CD4-positive, alpha-beta T cell (primary cell): ENCODE data around the gene VWA3B. TPM values are rescaled to one million over a fixed set of nuclear protein-coding genes. Genes with fewer than 3 reads are reported as not detected.

Experiments used
- ATAC-seq: fragments of 200-7000 bp; cut with Tn5 transposase; one replicate; pipeline ENCODE4 v1.10.0; 2022; ENCODE audit warnings: mild to moderate bottlenecking; ENCODE audit not compliant: poor library complexity
- CTCF ChIA-PET: fragments of 350-600 bp; sonication (Branson Sonifier 250); formaldehyde crosslinking; loops from one replicate; lab custom pipeline; 2021; ENCODE audit warnings: antibody characterized with exemption, inconsistent platforms; lab: Charles Lee
- POLR2A ChIA-PET: fragments of 350-600 bp; sonication (Branson Sonifier 250); formaldehyde crosslinking; loops from one replicate; lab custom pipeline; 2021; ENCODE audit warnings: antibody characterized with exemption, inconsistent platforms; lab: Charles Lee
- DNase-seq, 14 experiments: peaks; one replicate each; pipeline ENCODE4 v3.0.0-alpha.2; 2013 to 2020; ENCODE audit warnings: mixed read lengths in 2 of 14
- H3K27ac ChIP-seq, 2 donors: one replicate each; pipeline versions ENCODE4 v1.5.1 to v1.7.0; 2013; ENCODE audit warnings: low read length in 2 of 2, low read depth in 1 of 2, mild to moderate bottlenecking in 1 of 2
- H3K27me3 ChIP-seq, 2 experiments: 1 replicate in 1 of 2; 2 replicates in 1 of 2; pipeline versions ENCODE4 v1.6.1 to v1.7.0; 2013; ENCODE audit warnings: low read length in 2 of 2, control low read depth in 1 of 2, mild to moderate bottlenecking in 1 of 2, moderate library complexity in 1 of 2; ENCODE audit not compliant: insufficient read depth in 2 of 2, control insufficient read depth in 1 of 2
- H3K36me3 ChIP-seq: one replicate; pipeline ENCODE4 v1.6.1; 2013; ENCODE audit warnings: low read length, control low read depth; ENCODE audit not compliant: insufficient read depth
- H3K4me1 ChIP-seq: one replicate; pipeline ENCODE4 v1.6.1; 2013; ENCODE audit warnings: low read length, control low read depth; ENCODE audit not compliant: insufficient read depth
- H3K4me3 ChIP-seq: one replicate; pipeline ENCODE4 v1.5.1; 2013; ENCODE audit warnings: mild to moderate bottlenecking, low read length, moderate library complexity
- H3K9me3 ChIP-seq, 2 experiments: 1 replicate in 1 of 2; 2 replicates in 1 of 2; pipeline versions ENCODE4 v1.6.1 to v1.7.0; 2013; ENCODE audit warnings: low read length in 2 of 2, mild to moderate bottlenecking in 2 of 2, control low read depth in 1 of 2, moderate library complexity in 1 of 2; ENCODE audit not compliant: control insufficient read depth in 1 of 2, insufficient read depth in 1 of 2
- H3K27ac Mint-ChIP-seq: one replicate; pipeline ENCODE4 v1.8.0; 2020; ENCODE audit warnings: mixed read lengths
- H3K27me3 Mint-ChIP-seq: one replicate; pipeline ENCODE4 v1.8.0; 2021; ENCODE audit warnings: mixed read lengths
- H3K36me3 Mint-ChIP-seq: one replicate; pipeline ENCODE4 v1.8.0; 2021; ENCODE audit warnings: low read depth, mixed read lengths
- H3K4me1 Mint-ChIP-seq: one replicate; pipeline ENCODE4 v1.8.0; 2021; ENCODE audit warnings: low read depth, mixed read lengths
- H3K4me3 Mint-ChIP-seq: one replicate; pipeline ENCODE4 v1.8.0; 2020; ENCODE audit warnings: mild to moderate bottlenecking, mixed read lengths
- H3K9me3 Mint-ChIP-seq: one replicate; pipeline ENCODE4 v1.8.0; 2020; ENCODE audit warnings: mixed read lengths
- intact Hi-C, 2 experiments: fragments of 100-400 bp; cut with DNase I in 1 of 2; cut with micrococcal nuclease in 1 of 2; formaldehyde crosslinking; loops; one replicate each; pipeline versions ENCODE4 v1.15.1 to v1.9.0; 2023 to 2025; cut with DNase I, micrococcal nuclease
- total RNA-seq, 174 experiments: library from RNA in 2 of 174; stranded (reverse) in 2 of 174; gene quantifications; one replicate each; pipeline ENCODE4 v1.2.3 and lab custom pipeline; 2021 to 2026
- TF ChIP-seq, protein P1 (sequence below): fragments of 200-600 bp; IDR thresholded peaks from one replicate; pipeline ENCODE4 v1.8.0; 2022; ENCODE audit warnings: antibody characterized with exemption, mild to moderate bottlenecking

VWA3B gene
- total RNA-seq, 2 experiments from 2014 or later: not detected

GRCh38 chr2:98253461-98254070 is 166.6 kb downstream of the VWA3B start:
- no peak overlapping the region for H3K27ac ChIP-seq
- ChIA-PET POLR2A (no interaction called here), CTCF (no interaction called here)
- ATAC-seq: no peak
- H3K27ac Mint-ChIP-seq: no peak overlapping the region
- H3K9me3 ChIP-seq: no peaks in the 10 kb centered on the region
- no peaks in the 10 kb centered on the region for H3K36me3 ChIP-seq
- peaks cover 4 to 6% of the 10 kb centered on the region in 2 experiments for H3K27me3 ChIP-seq
- H3K36me3 Mint-ChIP-seq: no peaks in the 10 kb centered on the region
- no peaks in the 10 kb centered on the region for H3K4me1 Mint-ChIP-seq
- no peak overlapping the region for H3K4me3 ChIP-seq
- no peak overlapping the region for H3K4me3 Mint-ChIP-seq
- peaks cover 2% of the 10 kb centered on the region for H3K9me3 Mint-ChIP-seq
- H3K27me3 Mint-ChIP-seq: peaks cover 42% of the 10 kb centered on the region
- H3K4me1 ChIP-seq: no peaks in the 10 kb centered on the region
- no peak for DNase-seq
- TF ChIP-seq, protein P1, sequence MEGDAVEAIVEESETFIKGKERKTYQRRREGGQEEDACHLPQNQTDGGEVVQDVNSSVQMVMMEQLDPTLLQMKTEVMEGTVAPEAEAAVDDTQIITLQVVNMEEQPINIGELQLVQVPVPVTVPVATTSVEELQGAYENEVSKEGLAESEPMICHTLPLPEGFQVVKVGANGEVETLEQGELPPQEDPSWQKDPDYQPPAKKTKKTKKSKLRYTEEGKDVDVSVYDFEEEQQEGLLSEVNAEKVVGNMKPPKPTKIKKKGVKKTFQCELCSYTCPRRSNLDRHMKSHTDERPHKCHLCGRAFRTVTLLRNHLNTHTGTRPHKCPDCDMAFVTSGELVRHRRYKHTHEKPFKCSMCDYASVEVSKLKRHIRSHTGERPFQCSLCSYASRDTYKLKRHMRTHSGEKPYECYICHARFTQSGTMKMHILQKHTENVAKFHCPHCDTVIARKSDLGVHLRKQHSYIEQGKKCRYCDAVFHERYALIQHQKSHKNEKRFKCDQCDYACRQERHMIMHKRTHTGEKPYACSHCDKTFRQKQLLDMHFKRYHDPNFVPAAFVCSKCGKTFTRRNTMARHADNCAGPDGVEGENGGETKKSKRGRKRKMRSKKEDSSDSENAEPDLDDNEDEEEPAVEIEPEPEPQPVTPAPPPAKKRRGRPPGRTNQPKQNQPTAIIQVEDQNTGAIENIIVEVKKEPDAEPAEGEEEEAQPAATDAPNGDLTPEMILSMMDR: no peak
- intact Hi-C loops: no loop called here

DNA sequence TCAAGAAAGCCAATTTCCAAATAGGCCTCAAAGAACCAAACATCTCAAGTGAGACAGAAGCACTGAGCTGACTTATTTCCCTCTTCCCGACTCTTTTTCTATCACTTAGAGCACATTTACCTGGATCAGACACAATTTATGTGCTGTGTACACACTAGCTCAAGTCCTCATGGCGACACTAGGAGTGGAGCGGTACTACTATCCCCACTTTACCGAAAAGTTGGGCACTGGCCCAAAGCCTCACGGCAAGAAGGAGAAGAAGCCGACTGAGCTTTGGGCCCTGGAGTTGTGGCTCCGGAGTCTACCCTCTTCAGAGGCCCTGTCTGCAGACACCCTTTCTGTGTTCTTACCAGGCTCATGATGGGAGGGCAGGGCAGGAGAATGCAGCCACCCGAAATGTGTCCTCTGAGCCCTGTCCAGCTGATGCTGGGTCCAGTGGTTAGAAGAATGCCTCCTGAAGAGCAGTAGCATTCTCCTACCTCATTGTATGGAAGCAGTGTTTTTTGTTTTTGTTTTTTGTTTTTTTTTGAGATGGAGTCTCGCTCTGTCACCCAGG is 167.6 kb downstream of the VWA3B start:
- ATAC-seq: no peak
- Histone ChIP-seq H3K4me3 (no peak overlapping the region), H3K27me3 (peaks cover 4 to 6% of the 10 kb centered on the region in 2 experiments), H3K36me3 (no peaks in the 10 kb centered on the region), H3K4me1 (no peaks in the 10 kb centered on the region), H3K27ac (no peak overlapping the region), H3K9me3 (no peaks in the 10 kb centered on the region)
- no peak overlapping the region for H3K27ac Mint-ChIP-seq
- no peaks in the 10 kb centered on the region for H3K9me3 Mint-ChIP-seq
- H3K4me1 Mint-ChIP-seq: no peaks in the 10 kb centered on the region
- no peak overlapping the region for H3K4me3 Mint-ChIP-seq
- intact Hi-C loops: no loop called here
- DNase-seq: no peak
- peaks cover 47% of the 10 kb centered on the region for H3K27me3 Mint-ChIP-seq
- H3K36me3 Mint-ChIP-seq: no peaks in the 10 kb centered on the region
- TF ChIP-seq, protein P1: no peak
- CTCF ChIA-PET: no interaction called here
- POLR2A ChIA-PET: no interaction called here

GRCh38 chr2:98258906-98259305 is 171.9 kb downstream of the VWA3B start:
- Histone ChIP-seq H3K4me1 (no peaks in the 10 kb centered on the region), H3K36me3 (no peaks in the 10 kb centered on the region), H3K9me3 (peaks cover 0 to 23% of the 10 kb centered on the region in 2 experiments), H3K27me3 (peaks cover 0 to 10% of the 10 kb centered on the region in 2 experiments), H3K27ac (no peak overlapping the region), H3K4me3 (no peak overlapping the region)
- Mint-ChIP-seq H3K36me3 (peaks cover 5% of the 10 kb centered on the region), H3K9me3 (peaks cover 14% of the 10 kb centered on the region), H3K4me3 (no peak overlapping the region), H3K4me1 (no peaks in the 10 kb centered on the region), H3K27me3 (peaks cover 59% of the 10 kb centered on the region), H3K27ac (no peak overlapping the region)
- POLR2A ChIA-PET: no interaction called here
- DNase-seq (no peak), ATAC-seq (no peak)
- TF ChIP-seq, protein P1: no peak
- intact Hi-C loops: no loop called here
- CTCF ChIA-PET: no interaction called here
